Measurements from ENCODE around the gene SLCO2B1. TPM values are rescaled to one million over a fixed set of nuclear protein-coding genes. Genes with fewer than 3 reads are reported as not detected.

The SLCO2B1 gene
- total and polyA plus RNA-seq, 8 donors, result 3.3 to 68.2 (median 16.0) TPM

- Histone ChIP-seq H3K9me3 (no peaks in the 10 kb centered on the region), H3K4me3 (no peak overlapping the region), H3K27ac (no peak overlapping the region), H3K36me3 (no peaks in the 10 kb centered on the region), H3K27me3 (peaks cover 0 to 6% (median 0%) of the 10 kb centered on the region in 3 donors), H3K4me1 (peaks cover 0 to 39% (median 8%) of the 10 kb centered on the region in 4 donors)
- TF ChIP-seq POLR2A (IDR thresholded peaks at IDR 0.05) (no peak), POLR2AphosphoS5 (IDR thresholded peaks at IDR 0.05) (no peak), CTCF (IDR thresholded peaks at IDR 0.05) (no peak), EP300 (IDR thresholded peaks at IDR 0.05) (no peak)
- DNase-seq, result no peak
- 93 to 98% (median 95%) methylated on average over 11 of the region's 11 CpGs for whole genome bisulfite sequencing, 5 donors
- intact Hi-C loops (cut with DNase I; ENCODE audit: low total_unique reads), result no loop called here
These were observed 14.8 kb downstream of the SLCO2B1 start for GRCh38 chr11:75165721-75166120.

- H3K36me3 ChIP-seq, result no peaks in the 10 kb centered on the region
- 90 to 97% (median 96%) methylated on average over 3 of the region's 3 CpGs for WGBS, 5 donors
These were observed 15.9 kb downstream of the SLCO2B1 start for GRCh38 chr11:75166791-75167190.

GRCh38 chr11:75167617-75168016 is 16.7 kb downstream of the SLCO2B1 start:
- DNase-seq, result no peak

More at GRCh38 chr11:75166791-75167190, 15.9 kb downstream of the SLCO2B1 start:
- no peak overlapping the region for H3K4me3 ChIP-seq
- H3K27ac ChIP-seq, result no peak overlapping the region
- no peaks in the 10 kb centered on the region for H3K9me3 ChIP-seq
- TF ChIP-seq CTCF (IDR thresholded peaks at IDR 0.05) (no peak), POLR2AphosphoS5 (IDR thresholded peaks at IDR 0.05) (no peak), EP300 (IDR thresholded peaks at IDR 0.05) (no peak), POLR2A (IDR thresholded peaks at IDR 0.05) (no peak)
- intact Hi-C loops (cut with DNase I; ENCODE audit: low total_unique reads), result no loop called here
- peaks cover 0 to 36% (median 7%) of the 10 kb centered on the region in 4 donors for H3K4me1 ChIP-seq
- peaks cover 0 to 9% (median 0%) of the 10 kb centered on the region in 3 donors for H3K27me3 ChIP-seq
- DNase-seq, result no peak

GRCh38 chr11:75169101-75169885 is 18.4 kb downstream of the SLCO2B1 start:
- DNase-seq, result no peak
- Histone ChIP-seq H3K4me3 (no peak overlapping the region), H3K9me3 (no peaks in the 10 kb centered on the region), H3K27me3 (peaks cover 0 to 9% (median 0%) of the 10 kb centered on the region in 3 donors), H3K4me1 (peaks cover 0 to 22% (median 6%) of the 10 kb centered on the region in 4 donors), H3K36me3 (no peaks in the 10 kb centered on the region), H3K27ac (peak overlapping the region in 1 of 5 donors; percentile 3)
- WGBS, 5 donors, result 83 to 89% (median 86%) methylated on average over 13 of the region's 13 CpGs
- TF ChIP-seq CTCF (IDR thresholded peaks at IDR 0.05), result no peak
- TF ChIP-seq EP300 (IDR thresholded peaks at IDR 0.05), result no peak
- no peak for TF ChIP-seq POLR2AphosphoS5 (IDR thresholded peaks at IDR 0.05)
- intact Hi-C loops (cut with DNase I; ENCODE audit: low total_unique reads), result no loop called here

More at GRCh38 chr11:75167617-75168016, 16.7 kb downstream of the SLCO2B1 start:
- WGBS, 5 donors, result 38 to 82% (median 53%) methylated on average over 2 to 3 of the region's 3 CpGs
- intact Hi-C loops (cut with DNase I; ENCODE audit: low total_unique reads), result no loop called here
- H3K4me1 ChIP-seq, result peaks cover 0 to 27% (median 6%) of the 10 kb centered on the region in 4 donors
- no peak overlapping the region for H3K4me3 ChIP-seq
- H3K27ac ChIP-seq, result no peak overlapping the region
- no peaks in the 10 kb centered on the region for H3K36me3 ChIP-seq
- no peaks in the 10 kb centered on the region for H3K9me3 ChIP-seq
- TF ChIP-seq POLR2A (IDR thresholded peaks at IDR 0.05) (no peak), EP300 (IDR thresholded peaks at IDR 0.05) (no peak), CTCF (IDR thresholded peaks at IDR 0.05) (no peak), POLR2AphosphoS5 (IDR thresholded peaks at IDR 0.05) (no peak)
- peaks cover 0 to 9% (median 0%) of the 10 kb centered on the region in 3 donors for H3K27me3 ChIP-seq
